ENCODE measurements around the gene FAR2.
"Not testable (repeated sequence)": the region's sequence is repeated elsewhere in the genome, so short reads cannot be mapped to it uniquely, and the experiment has no call there.

FAR2 gene

DNA sequence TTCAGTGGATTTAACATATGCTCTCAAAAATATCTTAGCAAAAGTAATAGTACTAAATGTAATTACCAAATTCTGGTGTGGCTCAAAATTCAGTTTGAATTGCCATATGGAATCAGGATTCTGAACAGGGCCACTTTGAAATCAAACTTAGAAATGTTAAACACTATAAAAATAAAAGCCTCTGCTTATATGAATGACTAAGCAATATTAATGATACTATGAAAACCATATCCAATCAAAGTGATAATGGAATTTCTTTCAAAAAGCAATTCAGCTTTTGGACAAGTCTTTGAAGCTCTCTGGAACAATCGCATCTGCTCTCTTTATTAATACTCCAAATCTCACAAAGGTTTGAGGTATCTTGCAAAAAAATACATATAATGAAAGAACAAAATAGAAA, 180.3 kb downstream of the FAR2 start:
- no peak for DNase-seq (ENCODE audit: low read depth in 2 of 2)

DNA sequence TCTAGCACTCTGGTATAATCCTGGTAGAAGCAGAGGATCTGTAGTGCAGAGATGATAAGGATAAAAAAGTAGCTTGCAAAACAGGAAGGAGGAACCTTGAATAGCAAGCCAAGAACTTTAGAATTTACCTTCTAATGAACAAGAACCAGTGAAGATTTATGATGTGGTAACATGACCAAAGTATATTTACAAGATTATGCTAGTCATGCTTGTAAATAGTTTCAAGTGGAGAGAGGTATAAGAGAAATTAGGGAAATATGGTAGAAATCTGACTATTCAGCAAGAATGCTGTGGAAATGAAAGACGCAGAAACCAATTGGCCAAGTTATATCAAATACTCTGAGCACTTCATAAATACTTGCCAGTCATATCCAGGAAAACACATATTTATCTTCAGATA, 184.1 kb downstream of the FAR2 start:
- DNase-seq (ENCODE audit: low read depth in 2 of 2): no peak

DNA sequence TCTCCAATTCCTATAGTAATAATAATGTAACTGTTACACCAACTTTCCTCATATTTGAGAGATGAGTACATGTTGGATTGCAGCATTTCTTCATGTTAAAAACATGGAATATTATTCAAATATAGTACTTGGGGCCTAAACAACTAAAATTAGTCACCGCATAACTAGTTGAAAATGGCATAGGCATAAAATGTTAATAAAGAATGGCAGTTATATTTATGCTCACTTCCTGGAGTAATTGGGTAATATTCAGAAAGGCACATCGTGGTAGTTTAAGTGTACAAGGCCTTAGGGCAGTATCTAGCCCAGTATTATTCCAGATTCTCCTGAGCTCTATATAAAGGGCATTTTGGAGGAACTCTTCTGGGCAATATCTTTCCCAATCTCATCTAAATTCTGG, 185.9 kb downstream of the FAR2 start:
- DNase-seq (ENCODE audit: low read depth in 2 of 2): no peak

DNA sequence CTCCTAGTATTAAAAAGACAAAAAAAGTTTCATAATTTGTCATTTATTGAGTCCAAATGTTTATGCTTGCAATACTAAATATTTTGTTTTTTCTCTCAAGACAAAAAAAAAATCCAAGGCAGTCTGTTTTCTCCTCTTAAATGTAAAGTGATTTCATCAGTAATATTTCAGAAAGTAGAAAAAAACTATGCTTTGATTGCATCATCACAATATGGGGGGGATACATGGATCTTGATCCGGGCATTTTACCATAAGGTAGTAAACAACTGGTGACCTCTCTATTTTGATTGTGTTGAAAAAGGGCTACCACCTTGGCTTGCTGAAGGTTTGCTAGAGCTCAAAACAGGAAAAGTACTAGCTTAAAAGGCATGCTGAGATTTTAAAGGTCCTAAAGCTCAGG, 188.2 kb downstream of the FAR2 start:
- DNase-seq (ENCODE audit: low read depth in 2 of 2): no peak

DNA sequence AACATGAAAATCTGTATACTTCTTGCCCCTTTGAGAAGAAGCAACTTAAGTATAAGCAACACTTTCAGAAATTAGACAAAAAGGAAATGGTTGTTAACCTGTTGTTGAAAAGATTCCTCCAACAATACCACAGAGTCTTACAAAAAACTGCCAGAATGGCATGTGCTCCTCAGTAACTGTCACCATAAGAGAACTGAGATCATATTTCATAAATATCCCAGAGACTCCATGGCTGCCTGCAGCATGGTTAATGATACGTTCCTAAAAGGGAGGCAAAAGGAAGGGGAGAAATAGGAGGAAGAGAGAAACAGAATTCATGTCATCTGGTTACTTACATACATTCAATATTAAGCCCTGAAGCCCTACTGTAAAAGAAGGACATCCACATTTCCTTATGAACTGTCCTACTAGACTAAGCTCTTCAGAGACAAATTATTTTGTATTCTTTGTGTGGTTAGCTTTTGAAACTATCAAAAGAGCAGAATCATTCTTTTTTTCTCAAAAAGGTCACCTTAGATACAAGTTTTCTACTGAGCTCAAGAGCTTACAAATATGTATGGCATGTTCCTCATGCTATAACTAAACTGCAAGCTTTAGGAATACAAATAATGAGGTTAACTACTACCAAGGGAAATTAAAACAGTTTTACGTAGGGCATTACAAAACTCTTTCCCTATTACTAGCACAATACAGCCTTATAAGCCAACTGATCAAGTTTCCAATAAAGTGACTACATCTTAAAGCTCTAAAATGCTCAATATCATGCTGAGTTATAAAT, 194.1 kb downstream of the FAR2 start:
- DNase-seq (ENCODE audit: low read depth in 2 of 2): no peak

DNA sequence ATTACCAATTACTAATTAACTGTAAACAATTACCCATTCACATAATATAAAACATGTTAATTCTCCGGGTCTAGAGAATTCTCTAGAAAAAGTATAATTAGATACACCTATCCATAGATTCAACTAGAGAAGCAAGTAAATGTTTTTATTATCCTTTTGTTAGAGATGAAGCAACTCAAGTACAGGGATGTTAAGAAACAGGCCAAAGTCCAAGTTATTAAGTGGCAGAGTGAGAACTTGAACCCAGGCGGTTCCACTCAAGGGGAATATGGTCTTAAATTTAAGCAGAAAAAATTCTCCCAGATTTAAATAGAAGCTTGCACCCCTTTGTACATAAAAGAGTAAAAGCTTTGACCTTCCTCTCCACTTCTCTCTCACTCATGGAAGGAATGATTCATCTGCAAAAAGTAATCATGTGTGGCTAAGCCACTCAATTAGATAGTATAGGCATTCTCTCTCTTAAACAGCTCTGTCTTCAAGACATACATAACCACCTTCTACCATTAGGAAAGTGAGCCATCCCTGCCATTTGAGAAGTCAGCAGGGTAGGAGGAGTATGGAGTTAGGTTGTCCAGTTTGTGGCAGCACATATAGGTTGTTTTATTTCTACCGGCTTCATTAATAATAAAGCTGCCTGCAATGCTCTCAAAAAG, 197.8 kb downstream of the FAR2 start:
- no peak for DNase-seq (ENCODE audit: low read depth in 2 of 2)

DNA sequence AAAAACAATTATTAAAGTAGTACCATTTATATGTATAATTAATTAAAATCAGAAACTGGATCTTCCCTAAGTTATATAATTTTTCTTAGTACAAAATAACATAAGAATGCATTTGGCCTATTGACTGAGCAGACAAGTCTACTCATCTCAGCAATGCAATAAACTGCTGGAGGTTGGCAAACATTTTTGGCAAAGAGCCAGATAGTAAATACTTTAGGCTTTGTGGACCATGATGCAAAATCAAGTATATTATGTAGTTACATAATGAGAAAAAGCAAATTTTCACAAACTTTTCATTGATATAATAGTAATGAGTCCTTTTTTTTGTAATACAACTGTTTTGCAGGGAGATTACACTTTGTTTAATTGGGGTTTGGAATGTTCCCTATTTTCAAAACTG, 201.0 kb downstream of the FAR2 start:
- no peak for DNase-seq (ENCODE audit: low read depth in 2 of 2)

DNA sequence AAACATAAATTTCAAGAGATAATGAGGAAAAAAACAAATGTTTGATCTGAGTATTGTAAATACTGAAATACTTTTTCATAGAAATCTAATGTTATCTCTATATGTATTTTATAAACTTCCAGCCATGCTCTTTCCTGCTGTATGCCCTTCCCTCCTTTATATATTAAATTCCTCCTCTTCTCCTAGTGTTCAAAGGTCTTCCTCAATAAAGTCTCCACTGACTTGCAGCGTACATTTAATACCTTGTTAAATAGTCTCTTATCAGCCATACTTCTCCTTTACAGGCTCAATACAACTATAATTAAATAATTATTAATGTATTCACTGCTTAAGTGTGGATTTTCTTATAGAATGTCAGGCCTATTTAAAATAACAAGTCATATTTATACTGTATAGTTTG, 205.9 kb downstream of the FAR2 start:
- DNase-seq (ENCODE audit: low read depth in 2 of 2): no peak

DNA sequence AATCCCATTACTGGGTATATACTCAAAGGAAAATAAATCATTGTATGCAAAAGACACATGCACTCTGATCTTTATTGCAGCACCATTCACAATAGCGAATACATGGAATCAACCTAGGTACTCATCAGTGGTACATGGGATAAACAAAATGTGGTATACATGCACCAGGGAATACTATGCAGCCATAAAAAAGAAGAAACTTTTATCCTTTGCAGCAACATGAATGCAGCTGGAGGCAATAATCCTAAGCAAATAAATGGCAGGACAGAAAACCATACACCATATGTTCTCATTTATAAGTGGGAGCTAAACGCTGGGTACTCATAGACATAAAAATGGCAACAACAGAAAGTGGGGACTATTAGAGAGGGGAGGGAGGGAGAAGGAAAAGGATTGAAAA, 216.0 kb downstream of the FAR2 start:
- DNase-seq (ENCODE audit: low read depth in 2 of 2): no peak

DNA sequence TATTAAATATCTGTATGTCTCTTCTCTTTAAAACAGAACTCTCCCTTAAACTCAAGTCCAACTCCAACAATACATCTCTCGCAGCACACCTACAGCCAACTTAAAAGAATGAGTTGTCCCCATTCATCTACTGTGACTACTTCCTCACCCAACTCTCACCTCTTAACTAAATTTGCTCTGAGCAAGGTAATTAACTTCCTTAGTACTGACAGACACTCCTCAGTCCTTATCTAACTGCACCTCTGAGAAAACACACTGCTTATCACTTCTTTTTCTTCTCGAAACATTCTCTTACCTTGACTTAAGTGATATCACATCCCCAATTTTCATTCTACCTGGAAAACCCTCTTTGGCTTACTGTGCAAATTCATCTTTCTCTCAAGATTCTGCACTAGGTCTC, 224.9 kb downstream of the FAR2 start:
- DNase-seq (ENCODE audit: low read depth in 2 of 2): no peak

DNA sequence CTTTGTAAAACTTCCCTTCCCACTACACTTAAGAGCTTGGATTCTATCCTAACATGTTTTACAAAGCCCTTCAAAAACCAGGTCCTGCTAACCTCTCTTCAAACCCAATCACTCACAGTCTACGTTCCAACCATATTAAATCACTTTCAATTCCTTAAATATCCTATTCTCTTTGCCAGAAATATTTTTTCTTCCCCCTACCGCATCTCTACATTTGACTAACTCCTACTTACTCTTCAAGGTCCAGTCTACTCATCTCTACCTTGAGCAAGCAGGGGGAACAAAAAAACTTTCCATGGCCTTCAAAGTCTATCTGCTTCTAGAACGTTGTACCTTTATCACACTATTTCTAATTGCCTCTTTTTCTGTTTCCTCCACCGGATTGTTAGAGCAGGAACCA, 225.8 kb downstream of the FAR2 start:
- no peak for DNase-seq (ENCODE audit: low read depth in 2 of 2)

DNA sequence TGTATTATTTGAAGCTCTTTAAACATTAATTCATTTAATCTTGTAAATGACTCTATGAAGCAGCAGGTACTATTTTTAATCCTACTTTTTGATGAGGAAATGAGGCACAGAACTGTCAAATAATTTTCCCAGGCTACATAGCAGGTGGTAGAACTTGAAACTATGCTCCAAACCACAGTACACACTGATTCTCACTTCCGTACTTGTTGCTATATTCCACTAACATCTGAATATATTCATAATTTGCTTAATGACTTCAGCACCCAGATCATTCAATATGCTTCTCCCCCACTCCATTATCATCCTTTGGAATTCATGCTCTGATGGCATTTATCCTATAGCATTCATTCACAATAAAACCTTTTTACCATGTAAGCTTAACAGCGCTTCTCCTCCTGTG, 227.0 kb downstream of the FAR2 start:
- DNase-seq (ENCODE audit: low read depth in 2 of 2): no peak

DNA sequence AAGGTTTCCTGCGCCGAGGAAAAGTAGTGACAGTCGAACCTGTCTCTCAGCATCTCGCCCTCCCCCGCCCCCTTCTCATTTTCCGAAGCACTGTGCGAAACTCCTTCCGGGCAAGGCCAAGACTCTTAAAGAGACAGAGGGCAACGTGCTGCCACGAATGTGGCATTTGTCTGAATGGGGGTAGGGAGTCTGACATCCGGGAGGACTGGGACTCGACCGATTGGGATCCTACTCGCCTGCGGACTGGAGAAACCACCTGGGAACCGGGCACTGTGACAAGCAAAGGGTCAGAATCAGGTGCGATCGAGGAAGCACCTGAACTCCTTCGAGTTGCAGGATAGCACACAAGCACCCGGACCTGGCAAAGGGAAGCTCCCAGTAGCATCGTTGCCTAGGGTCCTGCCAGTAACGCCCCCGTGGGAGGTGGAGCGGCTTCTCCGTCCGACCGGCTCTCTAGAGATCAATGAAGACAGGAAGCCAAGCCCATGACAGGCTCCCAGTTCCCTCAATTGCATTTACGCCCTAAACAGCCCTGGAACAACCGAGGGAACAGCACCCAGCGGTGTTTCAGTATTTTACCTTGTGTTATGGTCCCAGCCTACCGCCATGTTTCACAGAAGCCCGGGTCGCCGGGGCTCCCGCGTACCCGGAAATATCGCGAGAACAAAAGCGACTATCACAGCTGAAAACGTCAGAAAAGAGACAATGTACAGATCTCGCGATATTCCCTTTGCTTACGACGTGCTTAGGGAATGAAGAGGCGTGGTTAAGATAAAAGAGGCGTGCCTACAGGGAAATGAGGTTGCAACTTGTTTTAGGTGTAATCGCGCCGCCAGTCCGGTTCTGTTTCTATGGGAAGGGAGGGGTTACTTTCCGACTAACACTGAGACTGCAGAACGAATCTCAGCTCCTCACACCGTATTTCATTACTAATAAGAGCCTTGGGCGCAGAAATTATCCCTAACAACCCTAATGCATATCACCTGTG, 231.8 kb downstream of the FAR2 start, which contains the start of gene ERGIC2:
ERGIC2 (minus strand) TSS at position 637 of the 988 bp plus-strand sequence. CDS start 9,539 bp downstream, outside the sequence.
- peak; percentile 74 to 89 for DNase-seq (ENCODE audit: low read depth in 2 of 2)

DNA sequence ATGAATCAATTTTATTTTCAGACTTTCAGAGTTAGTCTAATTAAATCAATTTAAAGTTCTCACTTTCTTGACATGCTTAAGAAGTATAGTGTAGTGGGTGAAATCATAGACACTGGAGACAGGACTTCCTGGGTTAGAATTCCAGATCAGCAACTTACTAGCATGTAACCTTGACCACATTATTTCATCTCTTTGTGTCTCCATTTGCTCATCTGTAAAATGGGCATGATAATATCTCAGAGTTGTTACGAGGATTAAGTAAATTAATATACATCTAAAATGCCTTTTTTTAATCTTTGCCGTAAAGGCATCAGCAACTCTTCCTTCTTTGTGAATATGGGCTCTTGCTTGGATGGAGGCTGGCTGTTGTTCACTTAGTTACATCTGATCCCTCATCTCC, 233.2 kb downstream of the FAR2 start:
- DNase-seq (ENCODE audit: low read depth in 2 of 2): no peak

DNA sequence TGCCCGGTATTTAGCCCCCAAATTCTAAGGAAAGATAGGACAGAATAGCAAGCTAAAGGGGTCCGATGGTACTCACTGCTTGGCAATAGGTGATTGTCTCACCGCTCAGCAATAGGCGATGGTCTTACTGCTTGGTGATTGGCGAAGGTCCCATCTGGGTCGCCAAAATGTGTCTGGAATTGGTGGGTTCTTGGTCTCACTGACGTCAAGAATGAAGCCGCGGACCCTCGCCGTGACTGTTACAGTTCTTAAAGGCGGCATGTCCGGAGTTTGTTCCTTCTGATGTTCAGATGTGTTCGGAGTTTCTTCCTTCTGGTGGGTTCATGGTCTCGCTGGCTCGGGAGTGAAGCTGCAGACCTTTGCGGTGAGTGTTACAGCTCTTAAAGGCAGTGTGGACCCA, 236.1 kb downstream of the FAR2 start:
- DNase-seq (ENCODE audit: low read depth in 2 of 2): not testable (repeated sequence)

Data from stimulated activated CD8-positive, alpha-beta memory T cell treated with anti-CD3 and anti-CD28 coated beads, Interleukin-15, amount 100 ng/mL, for 4 hours (primary cell).